CD4-positive, alpha-beta T cell treated with Interferon gamma for 1 hour (primary cell): Measurements from ENCODE around the gene L3MBTL1.
"Not testable (repeated sequence)": the region's sequence is repeated elsewhere in the genome, so short reads cannot be mapped to it uniquely, and the experiment has no call there.

Experiments used
- DNase-seq: peaks from one replicate; pipeline ENCODE4 v3.0.0-alpha.2; 2020

L3MBTL1 gene

DNA sequence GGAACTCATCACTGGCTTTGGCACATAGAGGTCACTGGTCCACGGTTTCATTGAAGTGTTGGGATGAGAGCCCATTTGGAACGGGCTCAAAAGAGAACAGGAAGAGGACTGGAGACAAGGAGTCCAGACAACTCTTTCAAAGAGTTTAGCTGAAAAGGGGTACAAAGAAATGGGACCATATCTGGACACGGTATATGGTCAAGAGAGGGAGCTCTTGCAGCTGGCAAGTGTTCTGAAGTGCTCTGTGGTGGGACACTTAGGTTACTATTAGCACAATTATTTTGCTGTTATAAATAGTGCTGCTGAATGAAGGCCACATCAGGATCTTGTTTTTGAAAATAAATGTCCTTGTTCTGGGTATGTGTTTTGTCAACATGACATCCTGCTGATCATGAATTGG is 55.9 kb downstream of the L3MBTL1 start:
- DNase-seq, result no peak

DNA sequence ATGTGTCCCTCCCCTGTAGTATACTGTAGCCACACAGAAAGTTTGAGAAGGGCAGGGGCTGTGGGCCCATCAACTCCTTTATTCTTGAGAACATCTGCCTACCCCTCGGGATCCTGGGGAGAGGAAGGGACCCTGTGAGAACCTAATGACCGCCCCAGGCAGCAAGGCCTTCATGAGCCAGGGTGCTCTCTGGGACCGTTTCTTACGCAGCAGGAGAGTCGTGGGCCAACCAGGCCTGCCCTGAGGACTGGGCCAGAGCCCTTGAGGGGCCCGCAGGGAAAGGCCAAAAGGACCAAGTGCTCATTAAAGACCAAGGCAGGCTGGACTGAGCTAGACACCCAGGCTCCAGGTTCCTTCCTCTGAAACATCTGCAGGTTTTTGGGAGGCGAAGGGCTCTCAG is 56.5 kb downstream of the L3MBTL1 start:
- DNase-seq, result no peak

DNA sequence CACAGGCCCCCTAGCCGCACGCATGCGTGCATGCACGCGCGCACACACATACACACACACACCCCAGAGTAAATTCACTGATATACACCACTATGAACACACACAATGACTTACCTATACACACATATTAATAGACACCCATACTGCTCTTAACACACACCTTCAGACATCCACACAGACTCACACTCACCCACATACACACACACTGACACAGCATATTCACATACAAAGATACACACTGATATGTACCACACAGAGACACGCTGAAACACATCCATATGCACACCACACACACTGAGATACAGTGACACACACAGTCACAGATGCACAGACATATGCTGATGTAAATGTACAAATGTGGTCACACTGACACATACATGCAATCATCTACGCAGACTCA is 57.0 kb downstream of the L3MBTL1 start:
- no peak for DNase-seq

DNA sequence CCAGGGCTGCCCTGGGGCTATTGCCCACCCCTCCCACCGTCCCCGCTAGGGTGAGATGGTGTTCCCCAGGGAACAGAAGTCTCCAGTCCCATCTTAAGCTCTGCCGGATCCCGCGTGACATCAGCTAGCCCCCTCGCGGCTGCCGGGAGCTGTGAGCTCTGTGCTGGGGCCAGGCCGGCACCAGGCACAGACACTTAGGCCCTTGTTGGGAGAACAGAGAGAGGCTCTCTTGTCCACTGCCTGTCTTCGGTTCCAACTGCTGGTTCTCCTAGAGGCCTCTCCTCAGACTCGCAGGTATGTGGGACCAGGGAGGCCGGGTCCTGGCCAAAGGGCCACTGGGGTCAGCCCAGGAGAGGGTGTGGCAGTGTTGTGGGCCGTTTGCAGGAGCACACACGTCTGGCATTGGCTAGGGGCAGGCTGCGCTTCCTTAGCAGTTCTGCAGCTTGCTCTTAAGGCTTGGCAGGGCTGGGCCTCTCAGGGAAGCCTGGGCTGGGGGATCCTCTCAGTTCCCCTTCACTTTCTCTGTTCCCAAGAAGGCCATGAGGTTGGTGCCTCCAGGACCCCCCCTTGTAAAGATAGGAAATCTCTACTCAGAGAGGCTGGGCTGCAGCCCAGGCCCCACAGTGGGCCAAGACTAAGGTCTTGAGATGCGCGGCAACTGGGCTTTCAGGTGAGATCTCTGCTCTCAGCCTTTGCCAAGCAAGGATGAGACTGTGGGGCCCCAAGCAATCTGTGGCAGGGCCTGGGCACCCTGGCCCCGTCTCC is 57.7 kb downstream of the L3MBTL1 start:
- DNase-seq, result no peak

DNA sequence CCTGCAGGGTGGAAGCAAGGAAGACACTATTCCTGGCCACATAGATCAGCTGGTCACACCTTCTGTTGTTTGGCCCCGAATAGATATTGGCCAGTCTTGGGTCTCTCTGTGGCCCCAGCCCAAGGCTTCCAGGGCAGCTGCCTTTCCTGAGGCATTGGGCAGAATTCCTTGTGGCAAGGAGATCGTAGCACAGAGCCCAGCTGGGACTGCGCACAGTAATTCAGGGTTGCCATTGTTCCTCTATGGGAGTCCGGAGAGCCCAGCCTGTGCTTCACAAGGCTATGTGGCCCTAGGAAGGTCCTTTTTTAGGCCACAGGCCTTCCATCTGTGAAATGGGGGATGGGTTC is 58.2 kb downstream of the L3MBTL1 start:
- no peak for DNase-seq

DNA sequence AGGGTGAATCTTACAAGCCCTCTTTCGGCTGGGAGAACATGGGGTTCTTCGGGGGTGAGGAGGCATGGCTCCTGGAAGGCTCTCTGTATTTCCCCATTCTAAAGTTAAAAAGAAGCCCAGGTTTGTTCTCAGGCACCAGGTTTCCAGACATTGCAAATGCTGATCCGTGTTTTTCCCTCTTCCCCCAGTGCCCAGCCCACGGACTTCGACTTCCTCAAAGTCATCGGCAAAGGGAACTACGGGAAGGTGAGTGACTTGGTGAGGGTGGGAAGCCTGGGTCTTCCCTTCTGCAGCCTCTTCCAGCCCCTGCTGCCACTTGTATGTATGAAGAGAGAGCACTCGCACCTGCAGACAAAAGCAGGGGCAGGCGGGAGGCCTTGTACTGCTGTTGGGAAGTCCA is 60.0 kb downstream of the L3MBTL1 start:
- no peak for DNase-seq

DNA sequence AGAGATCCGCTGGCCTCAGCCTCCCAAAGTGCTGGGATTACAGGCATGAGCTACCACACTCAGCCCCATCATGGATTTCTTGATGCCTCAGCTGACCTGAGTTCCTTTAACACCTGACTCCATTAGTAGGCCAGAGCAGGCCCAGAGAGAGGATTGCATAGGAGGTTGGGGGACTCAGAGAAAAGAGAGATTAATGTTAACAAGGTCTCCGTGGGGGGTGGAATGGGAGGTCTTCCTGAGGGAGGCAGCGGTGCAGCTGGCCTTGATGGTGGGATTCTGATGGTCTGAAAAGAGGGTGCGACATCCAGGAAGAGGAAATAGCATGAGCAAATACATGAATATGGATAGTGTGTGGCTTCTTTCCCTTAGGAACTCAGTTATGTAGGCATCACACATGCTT is 61.2 kb downstream of the L3MBTL1 start:
- DNase-seq, result no peak

DNA sequence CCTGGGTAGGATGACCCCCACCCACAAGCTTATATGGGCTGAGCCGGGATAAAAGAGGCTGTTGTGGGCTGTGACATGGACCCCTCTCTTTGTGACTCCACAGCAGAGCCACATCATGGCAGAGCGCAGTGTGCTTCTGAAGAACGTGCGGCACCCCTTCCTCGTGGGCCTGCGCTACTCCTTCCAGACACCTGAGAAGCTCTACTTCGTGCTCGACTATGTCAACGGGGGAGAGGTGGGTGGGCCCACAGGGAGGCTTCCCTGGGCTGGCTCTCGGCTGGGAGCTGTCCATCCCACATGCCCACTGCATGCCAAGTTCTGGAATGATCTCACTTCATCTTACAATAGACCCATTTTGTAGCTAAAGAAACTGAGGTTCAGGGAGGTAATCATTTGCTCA is 61.8 kb downstream of the L3MBTL1 start:
- DNase-seq, result no peak

DNA sequence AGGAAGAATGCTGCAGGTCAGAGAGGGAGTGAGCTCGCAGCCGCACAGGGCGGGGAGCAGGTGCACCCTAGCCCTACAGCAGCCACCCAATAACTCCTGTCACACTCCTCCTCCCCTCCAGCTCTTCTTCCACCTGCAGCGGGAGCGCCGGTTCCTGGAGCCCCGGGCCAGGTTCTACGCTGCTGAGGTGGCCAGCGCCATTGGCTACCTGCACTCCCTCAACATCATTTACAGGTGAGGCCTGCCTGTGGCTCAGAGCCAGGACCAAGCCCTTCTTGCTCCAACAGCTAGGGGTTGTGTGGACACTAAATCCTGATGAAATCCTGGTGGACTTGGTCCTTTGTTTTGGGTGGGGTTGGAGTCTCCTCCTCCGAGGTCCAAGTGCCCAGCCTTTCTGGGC is 63.0 kb downstream of the L3MBTL1 start:
- no peak for DNase-seq

DNA sequence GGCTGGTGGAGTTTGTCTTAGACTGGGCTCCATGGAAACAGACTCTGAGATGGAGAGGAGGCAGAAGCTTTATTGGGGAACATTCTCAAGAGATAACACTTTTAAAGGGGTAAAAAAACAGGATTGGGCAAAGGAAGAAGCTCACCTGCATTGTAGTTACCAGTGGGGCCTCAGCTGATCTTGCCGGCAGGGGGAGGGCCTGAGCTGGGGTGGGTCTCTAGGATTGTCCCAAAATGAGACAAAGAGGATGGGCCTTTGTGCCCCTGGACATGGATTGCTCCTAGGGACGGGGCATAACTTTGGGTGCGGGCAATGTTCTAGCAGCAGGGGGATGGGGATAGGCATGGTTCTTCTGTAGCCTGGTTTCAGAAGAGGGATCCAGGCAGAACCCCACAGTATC is 63.8 kb downstream of the L3MBTL1 start:
- no peak for DNase-seq

DNA sequence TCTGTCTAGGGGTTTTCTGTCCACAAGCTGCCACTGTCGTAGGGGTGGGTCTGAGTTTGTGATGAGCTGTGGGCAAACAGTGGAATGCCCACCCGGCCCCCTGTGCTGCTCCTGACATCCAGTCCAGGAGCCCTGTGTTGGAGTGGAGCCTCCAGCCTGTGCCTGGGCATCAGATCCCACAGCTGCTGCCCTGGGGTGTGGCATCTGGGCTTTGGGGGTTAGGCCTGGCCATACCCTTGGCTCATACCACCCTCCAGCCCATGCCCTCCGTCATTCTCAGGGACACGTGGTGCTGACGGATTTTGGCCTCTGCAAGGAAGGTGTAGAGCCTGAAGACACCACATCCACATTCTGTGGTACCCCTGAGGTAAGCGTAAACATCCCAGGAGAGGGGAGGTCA is 64.3 kb downstream of the L3MBTL1 start:
- DNase-seq, result no peak

DNA sequence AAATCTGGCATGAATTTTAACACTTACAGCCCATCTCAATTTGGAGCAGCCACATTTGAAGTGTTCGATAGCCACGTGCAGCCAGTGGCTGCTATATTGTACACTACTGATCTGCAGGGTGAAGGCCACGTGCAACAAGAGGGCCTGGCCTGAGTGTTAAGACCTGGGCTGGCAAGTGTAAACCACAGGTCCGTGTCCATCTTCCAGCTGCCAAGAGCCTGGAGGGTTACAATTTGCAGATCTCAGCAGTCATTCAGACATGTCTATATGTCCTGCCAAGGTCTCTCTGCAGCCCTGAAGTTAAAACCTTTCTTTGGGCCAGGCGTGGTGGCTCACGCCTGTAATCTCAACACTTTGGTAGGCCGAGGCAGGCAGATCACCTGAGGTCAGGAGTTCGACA is 65.4 kb downstream of the L3MBTL1 start:
- DNase-seq, result no peak

DNA sequence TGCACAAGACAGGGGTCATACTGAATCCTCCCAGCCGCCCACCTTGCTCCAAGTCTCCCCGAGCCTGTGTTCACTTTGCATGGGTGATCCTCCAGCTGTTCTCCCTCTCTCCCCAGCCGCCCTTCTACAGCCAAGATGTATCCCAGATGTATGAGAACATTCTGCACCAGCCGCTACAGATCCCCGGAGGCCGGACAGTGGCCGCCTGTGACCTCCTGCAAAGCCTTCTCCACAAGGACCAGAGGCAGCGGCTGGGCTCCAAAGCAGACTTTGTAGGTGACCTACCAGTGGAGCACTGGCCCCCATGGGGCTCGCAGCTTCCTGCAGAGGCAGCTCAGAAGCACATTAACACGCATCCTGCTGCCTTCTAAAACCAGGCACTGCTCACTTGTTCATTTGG is 68.6 kb downstream of the L3MBTL1 start:
- no peak for DNase-seq

DNA sequence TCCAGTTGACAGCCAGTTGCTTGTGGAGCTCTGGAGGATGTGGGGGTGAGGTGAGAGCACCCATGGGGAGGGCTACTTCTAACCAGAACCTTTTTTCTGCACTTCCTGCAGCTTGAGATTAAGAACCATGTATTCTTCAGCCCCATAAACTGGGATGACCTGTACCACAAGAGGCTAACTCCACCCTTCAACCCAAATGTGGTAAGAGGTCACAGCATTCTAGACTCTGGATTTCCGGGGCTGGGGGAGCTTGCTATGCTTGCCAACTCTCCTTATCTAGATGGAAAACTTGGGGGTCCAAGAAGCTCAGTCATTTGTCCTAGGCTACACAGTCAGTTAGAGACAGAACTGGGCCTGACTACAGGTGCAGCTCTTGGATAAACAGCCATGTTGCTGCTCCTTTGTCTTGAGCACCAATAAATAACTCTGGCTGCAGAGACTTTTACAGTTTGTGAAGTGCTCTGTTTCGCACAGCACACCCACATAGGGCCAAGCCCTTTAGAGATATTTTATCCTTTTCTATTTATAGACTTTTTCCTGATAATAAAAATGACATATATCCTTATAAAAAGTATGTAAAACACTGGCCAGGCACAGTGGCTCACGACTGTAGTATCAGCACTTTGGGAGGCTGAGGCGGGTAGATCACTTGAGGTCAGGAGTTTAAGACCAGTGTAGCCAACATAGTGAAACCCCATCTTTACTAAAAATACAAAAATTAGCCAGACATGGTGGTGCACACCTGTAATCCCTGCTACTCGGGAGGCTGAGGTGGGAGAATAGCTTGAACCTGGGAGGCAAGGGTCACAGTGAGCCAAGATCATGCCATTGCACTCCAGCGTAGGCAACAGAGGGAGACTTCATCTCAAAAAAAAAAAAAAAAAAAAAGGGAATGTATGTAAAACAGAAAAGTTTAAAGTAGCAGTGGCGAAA is 72.6 kb downstream of the L3MBTL1 start:
- DNase-seq, result no peak

DNA sequence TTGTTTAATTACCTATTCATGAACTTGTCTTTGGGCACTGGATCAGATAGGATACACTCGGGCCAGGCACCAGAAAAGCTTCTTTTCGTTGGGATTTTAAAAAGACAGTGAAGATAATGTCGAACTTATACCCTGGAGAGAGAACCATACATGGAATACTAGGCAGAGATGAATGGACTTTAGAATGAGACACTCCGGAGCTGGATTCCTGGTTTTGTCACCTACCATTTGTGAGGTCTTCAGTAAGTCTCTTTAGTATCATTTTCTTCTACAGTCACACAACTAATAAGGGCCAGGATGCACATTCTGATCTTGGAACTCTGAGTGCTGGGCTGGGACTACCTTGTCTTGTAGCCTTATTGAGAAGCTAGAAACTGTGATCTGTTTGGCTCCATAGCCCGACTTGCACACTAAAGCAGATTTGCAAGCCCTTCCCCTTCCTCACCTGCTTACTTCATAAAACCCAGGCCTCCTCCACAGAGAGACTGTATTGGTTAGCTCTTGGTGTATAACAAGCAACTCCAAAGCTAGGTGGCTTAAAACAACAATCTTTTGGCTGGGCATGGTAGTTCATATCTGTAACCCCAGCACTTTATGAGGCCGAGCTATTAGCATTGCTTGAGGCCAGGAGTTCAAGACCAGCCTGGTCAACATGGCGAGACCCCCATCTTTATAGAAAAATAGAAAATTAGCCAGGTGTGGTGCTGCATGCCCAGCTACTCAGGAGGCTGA is 75.8 kb downstream of the L3MBTL1 start:
- DNase-seq, result no peak

DNA sequence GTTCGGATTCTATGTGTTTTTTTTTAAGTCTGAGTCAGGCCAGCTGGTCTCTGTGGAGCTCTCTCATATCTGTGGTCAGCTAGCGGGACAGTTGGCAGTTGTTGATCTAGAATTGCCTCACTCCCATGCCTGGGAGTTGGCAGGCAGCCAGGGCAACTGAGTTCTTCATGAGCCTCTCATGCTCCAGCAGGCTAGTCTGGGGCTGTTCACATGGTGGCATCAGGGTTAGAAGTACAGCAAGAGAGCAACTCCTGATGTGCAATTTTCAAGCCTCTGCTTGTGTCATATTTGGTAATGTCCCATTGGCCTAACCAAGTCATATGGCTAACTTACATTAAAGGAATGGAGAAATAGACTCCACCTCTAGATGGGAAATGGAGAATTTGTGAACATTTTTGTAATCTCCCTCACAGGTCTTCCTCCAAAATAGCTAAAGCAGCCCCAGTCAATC is 76.5 kb downstream of the L3MBTL1 start:
- no peak for DNase-seq

DNA sequence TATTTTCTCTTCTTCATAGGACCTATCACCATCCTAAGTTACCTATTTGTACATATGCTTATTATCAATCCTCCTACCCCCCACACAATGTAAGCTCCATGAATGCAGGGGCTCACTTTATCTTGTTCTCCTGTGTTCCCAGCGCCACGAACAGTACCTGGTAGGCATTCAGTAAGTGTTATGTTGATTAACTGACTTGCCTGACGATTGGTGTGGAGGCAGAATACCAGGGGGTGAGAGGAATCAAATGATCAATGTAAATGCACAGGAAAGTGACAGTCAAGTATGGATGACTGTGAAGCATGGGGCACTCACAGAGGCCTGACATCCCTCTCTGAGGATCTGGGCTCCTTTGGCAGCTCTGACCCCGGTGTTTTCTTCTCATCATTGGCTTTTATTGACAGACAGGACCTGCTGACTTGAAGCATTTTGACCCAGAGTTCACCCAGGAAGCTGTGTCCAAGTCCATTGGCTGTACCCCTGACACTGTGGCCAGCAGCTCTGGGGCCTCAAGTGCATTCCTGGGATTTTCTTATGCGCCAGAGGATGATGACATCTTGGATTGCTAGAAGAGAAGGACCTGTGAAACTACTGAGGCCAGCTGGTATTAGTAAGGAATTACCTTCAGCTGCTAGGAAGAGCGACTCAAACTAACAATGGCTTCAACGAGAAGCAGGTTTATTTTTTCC is 77.1 kb downstream of the L3MBTL1 start:
- DNase-seq, result no peak

DNA sequence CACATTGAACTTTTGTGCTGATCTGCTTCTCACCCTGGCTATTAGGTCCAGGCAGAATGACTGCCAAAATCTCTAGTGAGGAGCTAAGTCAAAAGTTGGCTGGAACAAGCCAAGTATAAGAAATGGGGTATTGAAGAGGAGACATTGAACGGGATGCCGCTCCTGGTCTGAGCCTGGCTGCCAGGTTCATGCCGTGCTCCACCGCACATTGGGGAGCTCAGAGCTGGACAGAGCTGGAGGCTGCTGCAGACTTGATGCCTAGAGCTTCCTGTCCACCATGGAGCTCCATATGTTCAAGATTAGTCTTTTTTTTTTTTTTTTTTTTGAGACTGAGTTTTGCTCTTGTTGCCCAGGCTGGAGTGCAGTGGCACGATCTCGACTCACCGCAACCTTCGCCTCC is 79.1 kb downstream of the L3MBTL1 start:
- no peak for DNase-seq

DNA sequence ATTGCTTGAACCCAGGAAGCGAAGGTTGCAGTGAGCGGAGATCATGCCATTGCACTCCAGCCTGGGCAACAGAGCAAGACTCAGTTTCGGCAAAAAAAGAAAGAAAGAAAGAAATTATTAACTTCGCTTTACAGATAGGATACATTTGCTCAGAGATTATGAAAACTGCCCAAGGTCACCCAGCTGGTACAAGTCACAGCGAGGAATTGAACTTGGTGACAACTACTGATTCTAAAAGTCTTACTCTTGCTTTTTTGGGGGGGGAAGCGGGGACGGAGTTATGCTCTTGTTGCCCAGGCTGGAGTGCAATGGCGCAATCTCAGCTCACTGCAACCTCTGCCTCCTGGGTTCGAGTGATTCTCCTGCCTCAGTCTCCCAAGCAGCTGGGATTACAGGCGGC is 81.0 kb downstream of the L3MBTL1 start:
- DNase-seq, result not testable (repeated sequence)

DNA sequence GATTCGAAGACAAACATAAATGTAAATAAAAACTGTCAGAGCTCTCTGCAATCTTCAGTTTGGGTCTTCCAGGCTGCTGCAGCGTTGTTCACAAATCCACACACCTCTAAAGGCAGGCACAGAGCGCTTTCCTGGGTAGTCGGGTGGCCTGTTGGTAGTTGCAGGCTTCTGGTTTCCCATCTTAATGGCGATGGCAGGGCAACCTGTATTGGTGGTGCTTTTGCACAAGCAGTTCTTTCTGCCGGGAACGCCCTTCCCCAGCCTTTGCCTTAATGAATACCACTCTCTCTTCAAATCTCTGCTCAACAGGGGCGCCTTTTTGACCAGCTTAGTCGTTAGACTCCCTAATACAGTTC is 82.5 kb downstream of the L3MBTL1 start:
- no peak for DNase-seq

DNA sequence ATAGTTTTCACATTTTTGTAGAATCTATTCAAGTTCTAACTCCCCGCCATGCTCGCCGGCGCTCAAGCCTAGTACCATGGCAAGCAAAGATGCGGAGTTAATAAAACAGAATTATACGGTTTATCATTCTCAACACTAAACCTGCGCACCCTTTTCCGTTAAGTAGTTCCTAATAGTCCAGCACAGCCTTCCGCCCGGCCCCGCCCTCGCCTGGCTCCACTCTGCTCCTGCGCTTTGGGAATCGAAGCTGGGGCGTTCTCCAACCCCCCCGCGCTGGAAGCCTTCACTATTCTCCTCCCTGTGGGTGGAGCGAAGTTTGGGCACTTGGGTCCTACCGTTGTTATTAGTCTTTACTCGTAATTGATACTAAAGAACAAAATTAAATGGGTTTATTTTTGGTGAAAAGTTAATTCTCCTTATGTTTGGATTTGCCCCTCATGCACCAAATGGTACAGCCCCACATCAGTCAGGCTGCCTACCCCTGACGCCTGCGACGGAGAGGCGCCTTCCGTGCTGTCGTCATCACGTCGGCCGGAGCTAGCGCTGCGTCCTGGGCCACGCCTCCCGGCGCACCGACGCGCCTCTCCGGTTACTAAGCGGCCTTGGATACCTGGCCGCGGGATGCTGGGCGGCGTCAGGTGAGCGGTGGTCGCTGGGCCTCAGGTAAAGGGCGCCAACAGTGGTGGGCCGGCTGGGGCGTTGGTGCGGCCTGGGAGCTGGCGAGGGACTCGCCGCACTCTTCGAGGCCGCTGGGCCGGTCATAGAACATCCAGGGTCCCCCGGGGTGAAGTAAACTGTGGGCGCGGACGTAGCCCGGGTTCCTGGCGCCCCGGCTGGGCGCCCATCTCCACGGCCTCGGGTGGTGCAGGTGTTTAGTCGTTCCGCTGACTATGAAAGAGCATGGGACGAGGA is 83.2 kb downstream of the L3MBTL1 start, which contains the start of gene IFT52:
Gene IFT52 (plus strand): TSS at position 546 of the 912 bp plus-strand sequence. CDS start 3,762 bp downstream, outside the sequence.
- DNase-seq, result peak; percentile 85
